K562 (cell line): ENCODE results near the gene EMX1. TPM values are rescaled to one million over a fixed set of nuclear protein-coding genes. Genes with fewer than 3 reads are reported as not detected.
A peak's percentile ranks its signal among the peaks of the same experiment; 100 is the strongest.

Experiments
- ATAC-seq: fragments of 200-7000 bp; cut with Tn5 transposase; 3 replicates; pipeline ENCODE4 v1.9.1; 2020; ENCODE audit warnings: moderate library complexity
- BruUV-seq: library from RNA; stranded (reverse); fragments of 400-500 nt; replicated peaks from 2 replicates; lab custom pipeline; 2021; lab: Mats Ljungman, UMichigan
- CTCF ChIA-PET: fragments of 300-600 bp; formaldehyde crosslinking; extraction: SDS; loops from one replicate; lab custom pipeline; 2021; ENCODE audit warnings: low intra/inter-chr PET ratio; lab: Yijun Ruan, JAX
- POLR2A ChIA-PET: fragments of 300-600, 350-650 bp; sonication (Branson Sonifier 250); formaldehyde crosslinking; extraction: SDS; loops from one replicate; lab custom pipeline; 2021; ENCODE audit warnings: antibody characterized with exemption, inconsistent platforms; lab: Yijun Ruan, JAX
- DNase-seq, 4 experiments: peaks; one replicate each; pipeline versions ENCODE4 v3.0.0 to v3.0.0-alpha.2; 2011 to 2018; ENCODE audit warnings: low spot score in 3 of 4, mixed read lengths in 3 of 4; ENCODE audit errors: extremely low read depth in 1 of 4
- FAIRE-seq: peaks from 2 replicates; lab custom pipeline; 2011; peaks lifted over from hg19 to GRCh38; lab: Jason Lieb, UNC
- H2AFZ ChIP-seq: 2 replicates; pipeline ENCODE4 v1.6.0; 2011; ENCODE audit warnings: low read depth, low read length, control low read depth, inconsistent platforms
- H3K27ac ChIP-seq: fragments of 200-600 bp; 3 replicates; pipeline ENCODE4 v1.8.0; 2011; ENCODE audit warnings: low read depth, mild to moderate bottlenecking, control low read depth, inconsistent platforms, low read length, moderate library complexity, mixed read lengths; ENCODE audit errors: extremely low read depth
- H3K27me3 ChIP-seq, 2 experiments: fragments of 300-600 bp in 1 of 2; 2 replicates in 1 of 2; 3 replicates in 1 of 2; pipeline versions ENCODE4 v1.6.0 to v1.8.0; 2011; ENCODE audit warnings: inconsistent platforms in 2 of 2, low read length in 2 of 2, mild to moderate bottlenecking in 1 of 2, mixed read lengths in 1 of 2, moderate library complexity in 1 of 2; ENCODE audit not compliant: control insufficient read depth in 2 of 2, insufficient read depth in 2 of 2
- H3K36me3 ChIP-seq: fragments of 300-600 bp; 3 replicates; pipeline ENCODE4 v1.8.0; 2011; ENCODE audit warnings: mild to moderate bottlenecking, low read length, inconsistent platforms; ENCODE audit not compliant: control insufficient read depth, insufficient read depth
- H3K4me1 ChIP-seq, 2 experiments: fragments of 200-600 bp in 1 of 2; replicated peaks in 1 of 2; 2 replicates in 1 of 2; 3 replicates in 1 of 2; pipeline versions ENCODE4 v1.5.1 to v1.8.0; 2011; ENCODE audit warnings: inconsistent platforms in 2 of 2, low read length in 2 of 2, mild to moderate bottlenecking in 1 of 2, mixed read lengths in 1 of 2, moderate library complexity in 1 of 2; ENCODE audit not compliant: control insufficient read depth in 2 of 2, insufficient read depth in 2 of 2
- H3K4me2 ChIP-seq: 2 replicates; pipeline ENCODE4 v1.6.1; 2011; ENCODE audit warnings: low read length, control low read depth, inconsistent platforms, mixed read lengths; ENCODE audit not compliant: insufficient read depth
- H3K4me3 ChIP-seq: fragments of 200-600 bp; sonication (generic), shearing (Covaris generic); 2 replicates; pipeline ENCODE4 v1.5.1; 2016; ENCODE audit warnings: control low read depth, inconsistent platforms
- H3K79me2 ChIP-seq: fragments of 200-600 bp; 3 replicates; pipeline ENCODE4 v1.8.0; 2011; ENCODE audit warnings: low read length, inconsistent platforms; ENCODE audit not compliant: control insufficient read depth, insufficient read depth
- H3K9ac ChIP-seq, 2 experiments: 2 replicates each; pipeline versions ENCODE4 v1.6.0 to v1.6.1; 2011; ENCODE audit warnings: low read depth in 2 of 2, low read length in 2 of 2, control low read depth in 1 of 2, inconsistent platforms in 1 of 2, mild to moderate bottlenecking in 1 of 2, mixed read lengths in 1 of 2; ENCODE audit not compliant: insufficient read depth in 1 of 2
- H3K9me1 ChIP-seq: one replicate; pipeline ENCODE4 v1.6.0; 2011; ENCODE audit warnings: inconsistent platforms, mild to moderate bottlenecking, low read length, moderate library complexity; ENCODE audit not compliant: control insufficient read depth, insufficient read depth
- H3K9me3 ChIP-seq: replicated peaks from 2 replicates; pipeline ENCODE4 v1.5.1; 2011; ENCODE audit warnings: low read depth, low read length, inconsistent platforms; ENCODE audit not compliant: control insufficient read depth, insufficient read depth
- H4K20me1 ChIP-seq: replicated peaks from 2 replicates; pipeline ENCODE4 v1.6.1; 2011; ENCODE audit warnings: low read length, inconsistent platforms, mixed read lengths; ENCODE audit not compliant: control insufficient read depth, insufficient read depth
- CGGBP1 ChIP-seq: fragments of 250-450 bp; sonication (Bioruptor Pico); IDR thresholded peaks from 2 replicates; pipeline ENCODE4 v1.9.0; 2021; ENCODE audit warnings: mild to moderate bottlenecking
- ERF ChIP-seq: fragments of 450-650 bp; formaldehyde crosslinking; IDR thresholded peaks from 2 replicates; pipeline ENCODE4 v1.4.0; 2020; ENCODE audit warnings: mild to moderate bottlenecking, mixed read lengths
- GABPB2 ChIP-seq: fragments of 250-450 bp; sonication (Bioruptor Pico); conservative IDR thresholded peaks from 2 replicates; pipeline ENCODE4 v1.5.1; 2021; ENCODE audit warnings: mild to moderate bottlenecking
- GTF3C2 ChIP-seq: IDR thresholded peaks from 3 replicates; pipeline ENCODE4 v1.6.1; 2011; ENCODE audit warnings: borderline replicate concordance, mild to moderate bottlenecking, moderate library complexity; ENCODE audit not compliant: insufficient read length; ENCODE audit errors: extremely low read depth
- KLF10 ChIP-seq: fragments of 250-450 bp; sonication (Bioruptor Pico); IDR thresholded peaks from 2 replicates; pipeline ENCODE4 v1.6.1; 2021; ENCODE audit warnings: matching md5 sums
- RFX7 ChIP-seq: fragments of 250-450 bp; sonication (Bioruptor Pico); IDR thresholded peaks from 2 replicates; pipeline ENCODE4 v1.5.1; 2021; ENCODE audit warnings: mild to moderate bottlenecking
- SUPT5H ChIP-seq: fragments of 450-650 bp; IDR thresholded peaks from 2 replicates; pipeline ENCODE4 v1.6.1; 2016
- ZC3H11A ChIP-seq: IDR thresholded peaks from 2 replicates; pipeline ENCODE4 v1.6.1; 2012; ENCODE audit warnings: low read depth, low read length, improper control_type of control experiment
- ZC3H4 ChIP-seq: sonication (generic); formaldehyde crosslinking; IDR thresholded peaks from 2 replicates; pipeline ENCODE4 v1.9.0; 2021; ENCODE audit warnings: missing genetic modification reagents, borderline replicate concordance
- ZNF316 ChIP-seq: fragments of 450-650 bp; IDR thresholded peaks from 2 replicates; pipeline ENCODE4 v1.6.1; 2016
- ZNF41 ChIP-seq: fragments of 250-450 bp; sonication (Bioruptor Pico); conservative IDR thresholded peaks from 2 replicates; pipeline ENCODE4 v1.4.0; 2020; ENCODE audit warnings: mild to moderate bottlenecking
- ZNF561 ChIP-seq: fragments of 450-650 bp; formaldehyde crosslinking; conservative IDR thresholded peaks from 2 replicates; pipeline ENCODE4 v1.4.0; 2020; ENCODE audit warnings: mild to moderate bottlenecking, moderate library complexity
- ZZZ3 ChIP-seq: fragments of 450-650 bp; IDR thresholded peaks from 2 replicates; pipeline ENCODE4 v1.6.1; 2016; ENCODE audit warnings: antibody characterized with exemption, mild to moderate bottlenecking, moderate library complexity
- WGBS: fragments of 100-300 bp; shearing (Covaris generic); methylation state at CpG from one replicate; pipeline ENCODE4 v1.1.6; 2016; ENCODE audit warnings: low coverage, mixed read lengths; ENCODE audit not compliant: insufficient coverage; ENCODE audit errors: missing lambda C conversion rate; 5-methylcytosine and 5-hydroxymethylcytosine counted together
- in situ Hi-C: fragments of 300-500 bp; cut with MboI; formaldehyde crosslinking; loops from 4 replicates; pipeline ENCODE4 v1.15.0; 2018; ENCODE audit warnings: inconsistent platforms, mixed read lengths
- intact Hi-C: fragments of 100-400 bp; cut with micrococcal nuclease; formaldehyde crosslinking; loops from 2 replicates; pipeline ENCODE4 v1.14.2; 2022
- polyA plus RNA-seq, 8 experiments: library from polyadenylated mRNA; depleted of rRNA in 4 of 8; stranded (reverse) in 5 of 8; unstranded in 3 of 8; fragments of >200 nt; fragmentation: Nextera tagmentation in 2 of 8; fragmentation: Illumina TruSeq in 1 of 8; extraction: Ambion mirVana in 2 of 8; extraction: Trizol in 1 of 8; gene quantifications; 2 replicates each; pipeline versions ENCODE4 v1.2.1 to v1.2.3, GENCODE V29; 2011 to 2014; ENCODE audit warnings: inconsistent platforms in 1 of 8, missing spikeins in 1 of 8
- total RNA-seq, 7 experiments: library from RNA; depleted of rRNA in 6 of 7; stranded (reverse); fragments of >200 nt in 6 of 7; fragmentation: Illumina TruSeq in 2 of 7; extraction: Trizol in 2 of 7; gene quantifications; 2 replicates each; pipeline versions ENCODE4 v1.2.1 to v1.2.3, GENCODE V29; 2011 to 2021; ENCODE audit warnings: low replicate concordance in 1 of 7

Gene EMX1
- total and polyA plus RNA-seq, 9 of the 15 experiments (the other 6 are each of a cell fraction or from before 2014, with no cell fraction given): 0.10 to 0.32 (median 0.21) TPM; not detected in 6

- TF ChIP-seq KLF10 (CRISPR knock-in tag) (no peak), GTF3C2 (peak; percentile 23), ZC3H11A (no peak)
These were observed 36.2 kb downstream of the EMX1 start (continued) for GRCh38 chr2:72953528-72953927.

- Histone ChIP-seq H3K4me2 (no peak overlapping the region), H3K27ac (no peak overlapping the region), H3K36me3 (no peaks in the 10 kb centered on the region), H3K9me1 (no peaks in the 10 kb centered on the region), H3K79me2 (no peaks in the 10 kb centered on the region), H3K4me3 (no peak overlapping the region), H3K27me3 (no peaks in the 10 kb centered on the region), H3K9ac (no peak overlapping the region), H2AFZ (no peak overlapping the region), H4K20me1 (peaks cover 3% of the 10 kb centered on the region; the same call in 1 of the 2 replicates), H3K9me3 (no peaks in the 10 kb centered on the region), H3K4me1 (peaks cover 0 to 8% of the 10 kb centered on the region in 2 experiments; a peak in 1 of 5 replicates)
- no TSS peak for BruUV-seq
- in situ Hi-C loops (no loop called here), intact Hi-C loops (no loop called here)
- no peak for TF ChIP-seq ERF (CRISPR knock-in tag)
- no peak for TF ChIP-seq SUPT5H
- TF ChIP-seq ZNF316: no peak
- TF ChIP-seq CGGBP1: no peak
- no peak for TF ChIP-seq ZNF561
- TF ChIP-seq ZNF41: no peak
- TF ChIP-seq RFX7: no peak
- TF ChIP-seq GABPB2 (CRISPR knock-in tag): no peak
- no peak for TF ChIP-seq ZC3H4 (CRISPR knock-in tag)
- TF ChIP-seq ZZZ3: no peak
- FAIRE-seq (no peak), ATAC-seq (no peak; the same call in 2 of the 3 replicates), DNase-seq (no peak)
- ChIA-PET CTCF (no interaction called here), POLR2A (no interaction called here)
- WGBS: 47% methylated on average over 4 of the region's 4 CpGs
These were observed 36.7 kb downstream of the EMX1 start for GRCh38 chr2:72953976-72954375.
